Measurements from ENCODE around the gene LRP6. TPM values are rescaled to one million over a fixed set of nuclear protein-coding genes. Genes with fewer than 3 reads are reported as not detected.
"Not testable (repeated sequence)": the region's sequence is repeated elsewhere in the genome, so short reads cannot be mapped to it uniquely, and the experiment has no call there.

Gene LRP6
- total and polyA plus RNA-seq, 2 experiments from 2014 or later, result 18.1 to 25.4 TPM

DNA sequence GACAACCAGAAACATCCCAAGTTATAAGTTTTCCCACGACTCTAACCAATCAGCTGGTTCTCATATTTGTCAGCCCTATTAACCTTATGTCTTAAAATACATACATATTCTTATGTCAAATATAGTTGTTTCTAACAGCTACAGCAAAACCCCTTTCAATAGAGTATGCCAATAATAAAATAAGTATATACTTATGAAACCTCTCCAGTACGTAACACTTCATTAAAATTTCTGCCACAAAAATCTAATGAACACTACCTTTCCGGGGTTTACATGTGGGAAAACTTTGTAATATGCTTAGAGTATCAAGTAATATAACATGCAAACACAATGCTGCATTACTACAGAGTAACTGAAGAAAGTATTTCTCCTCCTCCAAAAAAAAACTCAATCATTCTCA lies 1.8 kb downstream of the LRP6 start:
- H3K9me3 ChIP-seq (ENCODE audit: low read depth), result no peaks in the 10 kb centered on the region

DNA sequence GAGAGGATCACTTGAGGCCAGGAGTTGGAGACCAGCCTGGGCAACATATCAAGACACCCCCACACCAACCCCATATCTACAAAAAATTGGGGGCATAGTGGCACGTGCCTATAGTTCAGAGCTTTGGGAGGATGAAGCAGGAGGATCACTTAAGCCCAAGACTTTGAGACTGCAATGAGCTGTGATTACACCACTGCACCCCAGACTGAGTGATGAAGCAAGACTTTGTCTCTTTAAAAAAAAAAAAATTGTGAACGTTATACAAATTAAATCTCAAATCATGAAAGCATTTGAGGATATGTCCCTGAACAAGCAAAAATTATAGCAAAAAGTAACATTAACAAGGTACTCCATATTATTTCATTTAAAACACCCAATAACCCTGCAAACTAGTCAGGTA lies 2.9 kb downstream of the LRP6 start:
- H3K4me1 ChIP-seq (ENCODE audit: low read depth), result peaks cover 13% of the 10 kb centered on the region
- no peak for DNase-seq (ENCODE audit: low read depth in 1 of 2, low spot score in 1 of 2)
- H3K36me3 ChIP-seq, result no peaks in the 10 kb centered on the region
- H3K27me3 ChIP-seq, result no peaks in the 10 kb centered on the region
- TF ChIP-seq, protein P1, sequence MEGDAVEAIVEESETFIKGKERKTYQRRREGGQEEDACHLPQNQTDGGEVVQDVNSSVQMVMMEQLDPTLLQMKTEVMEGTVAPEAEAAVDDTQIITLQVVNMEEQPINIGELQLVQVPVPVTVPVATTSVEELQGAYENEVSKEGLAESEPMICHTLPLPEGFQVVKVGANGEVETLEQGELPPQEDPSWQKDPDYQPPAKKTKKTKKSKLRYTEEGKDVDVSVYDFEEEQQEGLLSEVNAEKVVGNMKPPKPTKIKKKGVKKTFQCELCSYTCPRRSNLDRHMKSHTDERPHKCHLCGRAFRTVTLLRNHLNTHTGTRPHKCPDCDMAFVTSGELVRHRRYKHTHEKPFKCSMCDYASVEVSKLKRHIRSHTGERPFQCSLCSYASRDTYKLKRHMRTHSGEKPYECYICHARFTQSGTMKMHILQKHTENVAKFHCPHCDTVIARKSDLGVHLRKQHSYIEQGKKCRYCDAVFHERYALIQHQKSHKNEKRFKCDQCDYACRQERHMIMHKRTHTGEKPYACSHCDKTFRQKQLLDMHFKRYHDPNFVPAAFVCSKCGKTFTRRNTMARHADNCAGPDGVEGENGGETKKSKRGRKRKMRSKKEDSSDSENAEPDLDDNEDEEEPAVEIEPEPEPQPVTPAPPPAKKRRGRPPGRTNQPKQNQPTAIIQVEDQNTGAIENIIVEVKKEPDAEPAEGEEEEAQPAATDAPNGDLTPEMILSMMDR (IDR thresholded peaks at IDR 0.05; ENCODE audit: low read depth, low read length), result no peak
- H3K27ac ChIP-seq, result no peak overlapping the region
- H3K4me3 ChIP-seq, result no peak overlapping the region
- no peaks in the 10 kb centered on the region for H3K9me3 ChIP-seq (ENCODE audit: low read depth)

More for the DNA sequence above, 1.8 kb downstream of the LRP6 start:
- Histone ChIP-seq H3K36me3 (no peaks in the 10 kb centered on the region), H3K27ac (peak overlapping the region; percentile 100), H3K4me3 (peak overlapping the region; percentile 84), H3K4me1 (ENCODE audit: low read depth) (peaks cover 13% of the 10 kb centered on the region), H3K27me3 (no peaks in the 10 kb centered on the region)
- DNase-seq (ENCODE audit: low read depth in 1 of 2, low spot score in 1 of 2), result no peak
- TF ChIP-seq, protein P1 (IDR thresholded peaks at IDR 0.05; ENCODE audit: low read depth, low read length), result no peak

DNA sequence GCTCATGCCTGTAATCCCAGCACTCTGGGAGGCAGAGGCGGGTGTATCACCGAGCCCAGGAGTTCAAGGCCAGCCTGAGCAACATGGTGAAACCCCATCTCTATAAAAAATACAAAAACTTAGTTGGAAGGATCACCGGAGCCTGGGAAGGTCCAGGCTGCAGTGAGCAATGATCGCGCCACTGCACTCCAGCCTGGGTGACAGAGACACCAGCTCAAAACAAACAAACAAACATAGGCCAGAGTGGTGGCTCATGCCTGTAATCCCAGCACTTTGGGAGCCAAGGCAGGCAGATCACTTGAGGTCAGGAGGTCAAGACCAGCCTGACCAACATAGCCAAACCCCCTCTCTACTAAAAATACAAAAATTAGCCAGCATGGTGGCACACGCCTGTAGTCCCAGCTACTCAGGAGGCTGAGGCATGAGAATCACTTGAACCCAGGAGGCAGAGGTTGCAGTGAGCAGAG lies 10.5 kb downstream of the LRP6 start:
- H3K27ac ChIP-seq; H3K27me3 ChIP-seq; H3K9me3 ChIP-seq (ENCODE audit: low read depth); H3K4me1 ChIP-seq (ENCODE audit: low read depth); H3K4me3 ChIP-seq; DNase-seq (ENCODE audit: low read depth in 1 of 2, low spot score in 1 of 2); H3K36me3 ChIP-seq: not testable (repeated sequence)

DNA sequence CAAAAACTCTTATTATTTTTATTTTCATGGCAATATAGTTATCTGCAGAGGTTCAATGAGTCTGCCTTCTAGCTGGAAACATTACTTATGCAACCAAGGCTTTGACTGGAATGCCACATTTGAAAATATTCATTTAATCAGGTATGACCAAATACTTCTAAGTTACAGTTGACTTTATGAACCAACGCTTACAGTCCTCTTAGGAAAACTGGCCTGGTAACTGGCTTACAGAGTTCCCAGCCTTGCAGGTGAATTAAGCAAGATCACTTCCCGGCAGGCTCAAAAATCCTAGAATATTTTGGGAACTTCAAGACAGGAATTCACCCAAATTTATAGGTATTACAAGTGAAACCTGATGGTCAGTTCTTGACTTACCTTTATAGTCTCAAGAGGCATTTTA lies 12.3 kb downstream of the LRP6 start:
- no peak for DNase-seq (ENCODE audit: low read depth in 1 of 2, low spot score in 1 of 2)
- Histone ChIP-seq H3K9me3 (ENCODE audit: low read depth) (no peaks in the 10 kb centered on the region), H3K27ac (no peak overlapping the region), H3K36me3 (no peaks in the 10 kb centered on the region), H3K4me1 (ENCODE audit: low read depth) (no peaks in the 10 kb centered on the region), H3K27me3 (no peaks in the 10 kb centered on the region), H3K4me3 (no peak overlapping the region)
- TF ChIP-seq, protein P1 (IDR thresholded peaks at IDR 0.05; ENCODE audit: low read depth, low read length), result no peak

DNA sequence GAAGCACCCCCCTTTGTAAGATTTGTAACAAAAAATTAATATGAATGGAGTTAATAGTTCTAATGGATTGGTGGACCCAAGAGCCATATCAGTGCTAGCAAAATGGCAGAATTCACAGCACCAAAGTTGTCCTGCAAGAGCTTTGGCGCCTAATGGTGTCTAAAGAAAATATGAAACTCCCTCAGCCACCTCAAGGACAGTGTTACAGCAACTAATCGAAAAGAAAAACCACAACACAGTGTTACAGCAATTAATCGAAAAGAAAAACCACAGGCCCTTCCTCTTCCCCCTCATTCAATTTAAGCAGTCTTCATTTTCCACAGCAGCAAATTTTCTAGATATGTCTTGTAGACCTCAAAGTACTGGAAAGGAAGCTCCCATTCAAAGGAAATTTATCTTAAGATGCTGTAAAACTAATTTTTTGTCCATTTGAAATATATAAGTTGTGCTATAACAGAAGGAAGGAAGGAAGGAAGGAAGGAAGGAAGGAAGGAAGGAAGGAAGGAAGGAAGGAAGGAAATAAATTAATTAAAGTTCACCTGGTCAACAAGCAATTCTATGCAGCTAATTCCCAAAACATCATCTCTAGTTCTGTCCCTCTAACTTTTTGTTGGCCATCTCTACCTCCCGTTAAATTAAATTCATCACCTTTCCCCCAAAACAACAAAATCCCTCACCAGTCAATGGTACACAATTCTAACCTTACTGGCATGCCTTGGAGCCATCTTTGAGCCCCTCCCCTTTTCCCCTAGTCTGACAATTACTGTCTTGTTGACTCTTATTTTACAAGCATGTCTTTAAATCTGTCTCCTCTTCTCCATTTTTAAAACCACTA lies 17.4 kb downstream of the LRP6 start:
- no peaks in the 10 kb centered on the region for H3K9me3 ChIP-seq (ENCODE audit: low read depth)
- DNase-seq (ENCODE audit: low read depth in 1 of 2, low spot score in 1 of 2), result no peak
- H3K27ac ChIP-seq, result no peak overlapping the region
- no peaks in the 10 kb centered on the region for H3K36me3 ChIP-seq
- TF ChIP-seq, protein P1 (IDR thresholded peaks at IDR 0.05; ENCODE audit: low read depth, low read length), result no peak
- no peaks in the 10 kb centered on the region for H3K4me1 ChIP-seq (ENCODE audit: low read depth)
- no peak overlapping the region for H3K4me3 ChIP-seq
- no peaks in the 10 kb centered on the region for H3K27me3 ChIP-seq

DNA sequence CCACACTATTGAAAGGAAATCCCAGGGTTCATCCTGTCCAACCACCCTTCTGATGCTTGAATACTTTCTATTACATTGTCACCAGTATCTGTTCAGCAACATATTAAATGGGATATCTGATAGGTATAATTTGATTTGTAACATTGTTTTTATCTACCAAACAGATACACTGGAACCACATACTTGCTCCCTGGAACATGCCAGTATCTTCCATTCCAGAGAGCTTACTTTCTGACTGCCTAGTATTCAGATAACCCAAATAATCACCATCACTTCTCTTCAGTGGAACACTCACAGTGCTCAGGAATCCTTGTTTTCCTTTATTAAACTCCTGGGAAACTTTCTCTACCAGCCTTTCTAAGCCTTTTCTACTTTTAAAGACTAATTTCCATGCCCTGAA lies 19.3 kb downstream of the LRP6 start:
- Histone ChIP-seq H3K36me3 (no peaks in the 10 kb centered on the region), H3K4me3 (no peak overlapping the region), H3K9me3 (ENCODE audit: low read depth) (no peaks in the 10 kb centered on the region), H3K4me1 (ENCODE audit: low read depth) (no peaks in the 10 kb centered on the region), H3K27ac (no peak overlapping the region), H3K27me3 (no peaks in the 10 kb centered on the region)
- DNase-seq (ENCODE audit: low read depth in 1 of 2, low spot score in 1 of 2), result no peak
- TF ChIP-seq, protein P1 (IDR thresholded peaks at IDR 0.05; ENCODE audit: low read depth, low read length), result no peak

Measured in cardiac muscle cell (in vitro differentiated cells and primary cell).